ENCODE data around the gene FBXL20.
"Not testable (repeated sequence)": the region's sequence is repeated elsewhere in the genome, so short reads cannot be mapped to it uniquely, and the experiment has no call there.

The FBXL20 gene

GRCh38 chr17:39341541-39341940 lies 59.9 kb downstream of the FBXL20 start:
- no peak for TF ChIP-seq CTCF (IDR thresholded peaks at IDR 0.05; ENCODE audit: unreplicated experiment in 3 of 3)
- Mint-ChIP-seq H3K4me3 (no peak overlapping the region), H3K9me3 (no peaks in the 10 kb centered on the region), H3K27ac (no peak overlapping the region), H3K36me3 (ENCODE audit: low read depth) (peaks cover 45% of the 10 kb centered on the region), H3K27me3 (ENCODE audit: low read depth) (no peaks in the 10 kb centered on the region), H3K4me1 (no peaks in the 10 kb centered on the region)

- H3K27me3 Mint-ChIP-seq (ENCODE audit: low read depth) = no peaks in the 10 kb centered on the region
- H3K36me3 Mint-ChIP-seq (ENCODE audit: low read depth) = peaks cover 49% of the 10 kb centered on the region
- no peaks in the 10 kb centered on the region for H3K4me1 Mint-ChIP-seq
- no peak for TF ChIP-seq CTCF (IDR thresholded peaks at IDR 0.05; ENCODE audit: unreplicated experiment in 3 of 3)
- H3K27ac Mint-ChIP-seq = no peak overlapping the region
- peaks cover 4% of the 10 kb centered on the region for H3K9me3 Mint-ChIP-seq
- H3K4me3 Mint-ChIP-seq = no peak overlapping the region
Measured at GRCh38 chr17:39340731-39341130, 60.7 kb downstream of the FBXL20 start.

GRCh38 chr17:39339272-39339671 lies 62.2 kb downstream of the FBXL20 start:
- no peaks in the 10 kb centered on the region for H3K27me3 Mint-ChIP-seq (ENCODE audit: low read depth)
- H3K4me1 Mint-ChIP-seq = peaks cover 7% of the 10 kb centered on the region
- peaks cover 57% of the 10 kb centered on the region for H3K36me3 Mint-ChIP-seq (ENCODE audit: low read depth)
- no peak overlapping the region for H3K4me3 Mint-ChIP-seq
- H3K27ac Mint-ChIP-seq = no peak overlapping the region
- peaks cover 4% of the 10 kb centered on the region for H3K9me3 Mint-ChIP-seq
- TF ChIP-seq CTCF (IDR thresholded peaks at IDR 0.05; ENCODE audit: unreplicated experiment in 3 of 3) = no peak

GRCh38 chr17:39337649-39338048 lies 63.8 kb downstream of the FBXL20 start:
- peaks cover 73% of the 10 kb centered on the region for H3K36me3 Mint-ChIP-seq (ENCODE audit: low read depth)
- not testable (repeated sequence) for H3K27me3 Mint-ChIP-seq (ENCODE audit: low read depth); H3K4me3 Mint-ChIP-seq; H3K27ac Mint-ChIP-seq; H3K9me3 Mint-ChIP-seq; H3K4me1 Mint-ChIP-seq

GRCh38 chr17:39335704-39336223 lies 65.7 kb downstream of the FBXL20 start:
- Mint-ChIP-seq H3K9me3 (peaks cover 4% of the 10 kb centered on the region), H3K36me3 (ENCODE audit: low read depth) (peaks cover 69% of the 10 kb centered on the region), H3K27ac (peak overlapping the region; percentile 62 to 94 (median 85)), H3K27me3 (ENCODE audit: low read depth) (no peaks in the 10 kb centered on the region), H3K4me3 (no peak overlapping the region), H3K4me1 (peaks cover 7% of the 10 kb centered on the region)
- TF ChIP-seq CTCF (IDR thresholded peaks at IDR 0.05; ENCODE audit: unreplicated experiment in 3 of 3) = no peak

GRCh38 chr17:39334008-39334744 lies 67.2 kb downstream of the FBXL20 start:
- H3K27ac Mint-ChIP-seq = peak overlapping the region; percentile 62 to 94 (median 85)
- not testable (repeated sequence) for H3K27me3 Mint-ChIP-seq (ENCODE audit: low read depth); H3K4me1 Mint-ChIP-seq; H3K9me3 Mint-ChIP-seq; H3K4me3 Mint-ChIP-seq
- H3K36me3 Mint-ChIP-seq (ENCODE audit: low read depth) = peaks cover 59% of the 10 kb centered on the region

GRCh38 chr17:39332092-39332491 lies 69.3 kb downstream of the FBXL20 start:
- Mint-ChIP-seq H3K4me3 (no peak overlapping the region), H3K9me3 (peaks cover 4% of the 10 kb centered on the region), H3K4me1 (peaks cover 7% of the 10 kb centered on the region), H3K36me3 (ENCODE audit: low read depth) (peaks cover 50% of the 10 kb centered on the region), H3K27me3 (ENCODE audit: low read depth) (no peaks in the 10 kb centered on the region), H3K27ac (no peak overlapping the region)
- TF ChIP-seq CTCF (IDR thresholded peaks at IDR 0.05; ENCODE audit: unreplicated experiment in 3 of 3) = no peak
